ENCODE data around the gene KBTBD13. TPM values are rescaled to one million over a fixed set of nuclear protein-coding genes. Genes with fewer than 3 reads are reported as not detected.

KBTBD13 gene
- polyA plus RNA-seq, 1 donor (not counting 4 experiments of a cell fraction or from before 2014, with no cell fraction given): not detected

- TF ChIP-seq CTCF (optimal IDR thresholded peaks at IDR 0.05 in 1 of 3, IDR thresholded peaks at IDR 0.05 in 1 of 3, conservative IDR thresholded peaks at IDR 0.05 in 1 of 3; ENCODE audit: extremely low read depth in 1 of 3, insufficient read depth in 2 of 3, low read length in 3 of 3) (no peak), EZH2 (IDR thresholded peaks at IDR 0.05; ENCODE audit: low read length) (no peak)
- no peak overlapping the region for H3K4me3 ChIP-seq (ENCODE audit: control insufficient read depth in 2 of 3, extremely low read depth in 1 of 3, insufficient read depth in 2 of 3, low read depth in 1 of 3, low read length in 3 of 3)
- H3K4me2 ChIP-seq (ENCODE audit: control insufficient read depth, extremely low read depth, insufficient read depth, low read depth, low read length): no peak overlapping the region
- dilution Hi-C loops (cut with MboI; ENCODE audit: extremely low pct_ligation_motif_present, low sequenced_read_pairs): no loop called here
- H3K9ac ChIP-seq (ENCODE audit: control insufficient read depth, extremely low read depth, insufficient read depth, low read length): no peak overlapping the region
- no peaks in the 10 kb centered on the region for H3K79me2 ChIP-seq (ENCODE audit: control insufficient read depth, insufficient read depth, low read length)
- no peaks in the 10 kb centered on the region for H3K4me1 ChIP-seq (ENCODE audit: control insufficient read depth, extremely low read depth, insufficient read depth, low read length)
- no peaks in the 10 kb centered on the region for H3K36me3 ChIP-seq (ENCODE audit: control insufficient read depth in 2 of 2, extremely low read depth in 1 of 2, insufficient read depth in 2 of 2, low read length in 2 of 2)
- H3K27me3 ChIP-seq (ENCODE audit: control insufficient read depth, extremely low read depth, insufficient read depth, low read length): no peaks in the 10 kb centered on the region
- H4K20me1 ChIP-seq (ENCODE audit: control insufficient read depth, extremely low read depth, insufficient read depth, low read length): no peaks in the 10 kb centered on the region
- H2AFZ ChIP-seq (ENCODE audit: control insufficient read depth, low read length): no peak overlapping the region
- H3K27ac ChIP-seq (ENCODE audit: control insufficient read depth, insufficient read depth, low read length): no peak overlapping the region
- no peaks in the 10 kb centered on the region for H3K9me1 ChIP-seq (ENCODE audit: control insufficient read depth, extremely low read depth, insufficient read depth, low read length)
- no peak for DNase-seq (ENCODE audit: low read depth, low spot score)
- no peaks in the 10 kb centered on the region for H3K9me3 ChIP-seq (ENCODE audit: control insufficient read depth, low read depth, low read length)
- FAIRE-seq: no peak
These were observed 41.8 kb upstream of the KBTBD13 start for GRCh38 chr15:65034719-65035118.

GRCh38 chr15:65037309-65037708, 39.2 kb upstream of the KBTBD13 start:
- Histone ChIP-seq H3K79me2 (ENCODE audit: control insufficient read depth, insufficient read depth, low read length) (no peaks in the 10 kb centered on the region), H3K4me1 (ENCODE audit: control insufficient read depth, extremely low read depth, insufficient read depth, low read length) (peaks cover 6% of the 10 kb centered on the region), H3K4me3 (ENCODE audit: control insufficient read depth in 2 of 3, extremely low read depth in 1 of 3, insufficient read depth in 2 of 3, low read depth in 1 of 3, low read length in 3 of 3) (no peak overlapping the region), H3K27me3 (ENCODE audit: control insufficient read depth, extremely low read depth, insufficient read depth, low read length) (no peaks in the 10 kb centered on the region), H3K4me2 (ENCODE audit: control insufficient read depth, extremely low read depth, insufficient read depth, low read depth, low read length) (no peak overlapping the region), H3K9ac (ENCODE audit: control insufficient read depth, extremely low read depth, insufficient read depth, low read length) (no peak overlapping the region), H2AFZ (ENCODE audit: control insufficient read depth, low read length) (no peak overlapping the region), H4K20me1 (ENCODE audit: control insufficient read depth, extremely low read depth, insufficient read depth, low read length) (no peaks in the 10 kb centered on the region), H3K36me3 (ENCODE audit: control insufficient read depth in 2 of 2, extremely low read depth in 1 of 2, insufficient read depth in 2 of 2, low read length in 2 of 2) (no peaks in the 10 kb centered on the region), H3K27ac (ENCODE audit: control insufficient read depth, insufficient read depth, low read length) (no peak overlapping the region), H3K9me3 (ENCODE audit: control insufficient read depth, low read depth, low read length) (no peaks in the 10 kb centered on the region), H3K9me1 (ENCODE audit: control insufficient read depth, extremely low read depth, insufficient read depth, low read length) (no peaks in the 10 kb centered on the region)
- no peak for TF ChIP-seq EZH2 (IDR thresholded peaks at IDR 0.05; ENCODE audit: low read length)
- no peak for TF ChIP-seq CTCF (optimal IDR thresholded peaks at IDR 0.05 in 1 of 3, IDR thresholded peaks at IDR 0.05 in 1 of 3, conservative IDR thresholded peaks at IDR 0.05 in 1 of 3; ENCODE audit: extremely low read depth in 1 of 3, insufficient read depth in 2 of 3, low read length in 3 of 3)
- DNase-seq (ENCODE audit: low read depth, low spot score) (no peak), FAIRE-seq (no peak)
- dilution Hi-C loops (cut with MboI; ENCODE audit: extremely low pct_ligation_motif_present, low sequenced_read_pairs): no loop called here

Data from keratinocyte (primary cell).